SK-N-SH treated with all-trans-retinoic acid at 6 μM for 48 hours (cell line): ENCODE data around the gene PRKCG.

Source experiments
- ISL1 ChIP-seq: fragments of 250-450 bp; sonication (Bioruptor Pico); IDR thresholded peaks from 2 replicates; pipeline ENCODE4 v2.1.2; 2022; ENCODE audit warnings: mild to moderate bottlenecking, moderate library complexity
- ZFP3 ChIP-seq: fragments of 250-450 bp; sonication (Bioruptor Pico); IDR thresholded peaks from 2 replicates; pipeline ENCODE4 v1.5.0; 2020; ENCODE audit warnings: mild to moderate bottlenecking, moderate library complexity
- ZFP30 ChIP-seq: fragments of 450-650 bp; formaldehyde crosslinking; IDR thresholded peaks from 2 replicates; pipeline ENCODE4 v1.5.0; 2022; ENCODE audit warnings: mild to moderate bottlenecking, moderate library complexity

GRCh38 chr19:53892301-53892980 lies 10.4 kb downstream of the PRKCG start:
- TF ChIP-seq ISL1 (CRISPR knock-in tag): no peak
- TF ChIP-seq ZFP3 (CRISPR knock-in tag): no peak
- TF ChIP-seq ZFP30 (CRISPR knock-in tag): no peak
